Naive thymus-derived CD8-positive, alpha-beta T cell (primary cell): Measurements from ENCODE around the gene YOD1. TPM values are rescaled to one million over a fixed set of nuclear protein-coding genes. Genes with fewer than 3 reads are reported as not detected.

Source experiments
- ATAC-seq, 2 donors: fragments of 150-1000 bp; cut with Tn5 transposase in 1 of 2; sonication (Bioruptor Pico), chemical (Tn5 transposase) in 1 of 2; 1 replicate in 1 of 2; 2 replicates in 1 of 2; pipeline ENCODE4 v1.10.0; 2021; ENCODE audit warnings: mild to moderate bottlenecking in 2 of 2, moderate library complexity in 2 of 2
- POLR2A ChIA-PET: fragments of 350-600 bp; sonication (Branson Sonifier 250); formaldehyde crosslinking; loops from one replicate; lab custom pipeline; 2021; ENCODE audit warnings: antibody characterized with exemption; lab: Charles Lee
- DNase-seq, 10 donors: peaks; one replicate each; pipeline versions ENCODE4 v3.0.0 to v3.0.0-alpha.2; 2020 to 2022
- H3K27ac Mint-ChIP-seq, 10 donors: one replicate each; pipeline ENCODE4 v1.8.0; 2020 to 2022; ENCODE audit warnings: mild to moderate bottlenecking in 10 of 10, mixed read lengths in 10 of 10, moderate library complexity in 4 of 10, inconsistent platforms in 1 of 10
- H3K27me3 Mint-ChIP-seq, 5 donors: one replicate each; pipeline ENCODE4 v1.8.0; 2021 to 2022; ENCODE audit warnings: mixed read lengths in 5 of 5
- H3K36me3 Mint-ChIP-seq, 3 donors: one replicate each; pipeline ENCODE4 v1.8.0; 2020 to 2022; ENCODE audit warnings: mixed read lengths in 3 of 3, mild to moderate bottlenecking in 2 of 3, inconsistent platforms in 1 of 3
- H3K4me1 Mint-ChIP-seq, 4 donors: one replicate each; pipeline ENCODE4 v1.8.0; 2021 to 2022; ENCODE audit warnings: mixed read lengths in 4 of 4
- H3K4me3 Mint-ChIP-seq, 10 donors: one replicate each; pipeline ENCODE4 v1.8.0; 2020 to 2022; ENCODE audit warnings: mild to moderate bottlenecking in 10 of 10, mixed read lengths in 10 of 10, moderate library complexity in 6 of 10, inconsistent platforms in 1 of 10
- H3K9me3 Mint-ChIP-seq, 9 donors: one replicate each; pipeline ENCODE4 v1.8.0; 2020 to 2022; ENCODE audit warnings: mixed read lengths in 9 of 9, mild to moderate bottlenecking in 3 of 9, inconsistent platforms in 1 of 9, moderate library complexity in 1 of 9
- polyA plus RNA-seq, 3 donors: library from polyadenylated mRNA; unstranded; fragments of 300-500 nt; fragmentation: Illumina TruSeq; gene quantifications; one replicate each; pipeline ENCODE4 v1.2.3, GENCODE V29; 2021
- total RNA-seq, 8 experiments: library from RNA in 2 of 8; stranded (reverse) in 2 of 8; gene quantifications; one replicate each; pipeline ENCODE4 v1.2.3 and lab custom pipeline; 2021 to 2026

YOD1 gene
- total and polyA plus RNA-seq, 5 experiments from 2014 or later = 0.70 to 12.0 (median 1.3) TPM

DNA sequence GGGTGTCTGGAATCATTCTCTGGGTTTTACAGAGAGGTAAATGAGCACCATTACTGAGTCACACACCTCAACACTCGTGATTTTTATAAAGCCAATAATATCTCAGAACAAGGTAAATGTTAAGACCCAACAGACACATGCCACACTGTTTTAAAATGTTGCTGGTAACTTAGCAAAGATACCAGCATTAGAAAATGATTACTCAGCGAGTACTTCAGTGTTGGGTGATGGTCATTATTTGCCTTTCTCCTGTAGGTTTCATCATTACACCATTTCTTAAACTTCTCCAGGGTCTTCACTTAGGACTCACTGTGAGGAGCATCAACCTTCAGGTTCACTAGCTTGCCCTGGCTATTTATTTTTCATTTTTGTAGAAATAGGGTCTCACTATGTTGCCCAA, 30.8 kb upstream of the YOD1 start:
- Mint-ChIP-seq H3K27ac (no peak overlapping the region), H3K27me3 (peaks cover 0 to 10% (median 5%) of the 10 kb centered on the region in 5 donors), H3K4me1 (peaks cover 6 to 19% (median 12%) of the 10 kb centered on the region in 4 donors), H3K9me3 (no peaks in the 10 kb centered on the region), H3K4me3 (no peak overlapping the region), H3K36me3 (no peaks in the 10 kb centered on the region)
- DNase-seq (no peak), ATAC-seq (no peak)
- POLR2A ChIA-PET = no interaction called here

DNA sequence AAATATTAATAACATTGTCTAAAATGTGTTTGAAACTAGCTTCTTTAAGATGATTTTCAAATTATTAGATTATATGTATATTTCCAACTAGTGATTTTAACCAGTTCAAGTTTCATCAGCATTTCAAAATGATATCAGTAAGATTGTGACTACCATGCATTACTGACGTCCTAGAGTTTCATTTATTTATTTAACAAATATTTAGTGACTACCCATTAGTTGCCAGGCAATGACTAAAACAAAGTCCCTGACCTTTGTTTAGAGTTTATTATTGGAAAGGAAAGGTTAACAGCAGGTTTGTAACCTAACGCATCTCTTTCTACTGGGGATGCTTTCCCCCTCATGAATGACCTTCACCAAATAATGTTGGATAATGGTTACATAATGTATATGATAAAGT, 30.1 kb upstream of the YOD1 start:
- Mint-ChIP-seq H3K27ac (no peak overlapping the region), H3K27me3 (peaks cover 0 to 10% (median 5%) of the 10 kb centered on the region in 5 donors), H3K4me3 (no peak overlapping the region), H3K9me3 (no peaks in the 10 kb centered on the region), H3K4me1 (peaks cover 6 to 15% (median 12%) of the 10 kb centered on the region in 4 donors), H3K36me3 (no peaks in the 10 kb centered on the region)
- no peak for ATAC-seq
- no peak for DNase-seq
- POLR2A ChIA-PET = no interaction called here

GRCh38 chr1:207079706-207080241, 28.8 kb upstream of the YOD1 start:
- peaks cover 0 to 10% (median 4%) of the 10 kb centered on the region in 5 donors for H3K27me3 Mint-ChIP-seq
- POLR2A ChIA-PET = no interaction called here
- no peak overlapping the region for H3K27ac Mint-ChIP-seq

GRCh38 chr1:207078578-207079132, 27.6 kb upstream of the YOD1 start:
- peaks cover 0 to 8% (median 3%) of the 10 kb centered on the region in 5 donors for H3K27me3 Mint-ChIP-seq
- POLR2A ChIA-PET = no interaction called here
- H3K4me3 Mint-ChIP-seq = no peak overlapping the region
- peaks cover 0 to 3% (median under 1%) of the 10 kb centered on the region in 4 donors for H3K4me1 Mint-ChIP-seq
- no peaks in the 10 kb centered on the region for H3K9me3 Mint-ChIP-seq
- no peaks in the 10 kb centered on the region for H3K36me3 Mint-ChIP-seq
- ATAC-seq (no peak), DNase-seq (no peak)
- H3K27ac Mint-ChIP-seq = no peak overlapping the region

More at GRCh38 chr1:207079706-207080241, 28.8 kb upstream of the YOD1 start:
- Mint-ChIP-seq H3K4me1 (peaks cover under 1 to 6% (median 5%) of the 10 kb centered on the region in 4 donors), H3K36me3 (no peaks in the 10 kb centered on the region), H3K9me3 (no peaks in the 10 kb centered on the region), H3K4me3 (no peak overlapping the region)
- no peak for DNase-seq
- no peak for ATAC-seq

- H3K36me3 Mint-ChIP-seq = no peaks in the 10 kb centered on the region
- peak overlapping the region in 2 of 10 donors; percentile 17 to 49 for H3K27ac Mint-ChIP-seq
- peak; percentile 93 to 97 for ATAC-seq
- POLR2A ChIA-PET = no interaction called here
- H3K4me3 Mint-ChIP-seq = no peak overlapping the region
- no peaks in the 10 kb centered on the region for H3K27me3 Mint-ChIP-seq
- no peaks in the 10 kb centered on the region for H3K9me3 Mint-ChIP-seq
- DNase-seq = peak; percentile 26 to 84 (median 71)
- H3K4me1 Mint-ChIP-seq = peaks cover 2 to 6% (median 4%) of the 10 kb centered on the region in 4 donors
These were observed 26.7 kb upstream of the YOD1 start for GRCh38 chr1:207077470-207078377.

DNA sequence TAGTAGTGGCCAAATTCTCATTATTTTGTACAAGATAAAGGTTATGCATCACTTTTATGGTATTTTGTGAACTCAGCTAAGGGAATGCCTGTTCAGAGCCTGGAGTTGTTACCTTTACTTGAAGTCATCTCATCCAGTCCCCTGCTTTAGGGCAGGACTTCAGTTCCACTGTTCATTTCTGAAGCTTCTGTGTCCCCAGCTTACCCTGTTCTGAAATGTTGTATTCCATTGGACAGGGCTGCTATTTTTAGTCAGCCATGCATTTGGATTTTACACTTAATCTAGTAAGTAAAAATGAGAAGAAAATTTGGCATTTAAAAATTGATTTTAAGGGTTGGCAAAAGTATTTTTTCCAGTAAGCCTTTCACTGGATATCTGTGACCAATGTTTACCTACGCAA, 26.0 kb upstream of the YOD1 start:
- ATAC-seq = no peak
- H3K36me3 Mint-ChIP-seq = no peaks in the 10 kb centered on the region
- H3K27ac Mint-ChIP-seq = no peak overlapping the region
- no peak for DNase-seq
- no peaks in the 10 kb centered on the region for H3K9me3 Mint-ChIP-seq
- no peaks in the 10 kb centered on the region for H3K27me3 Mint-ChIP-seq
- POLR2A ChIA-PET = no interaction called here
- no peak overlapping the region for H3K4me3 Mint-ChIP-seq
- H3K4me1 Mint-ChIP-seq = peaks cover 4 to 13% (median 11%) of the 10 kb centered on the region in 4 donors

DNA sequence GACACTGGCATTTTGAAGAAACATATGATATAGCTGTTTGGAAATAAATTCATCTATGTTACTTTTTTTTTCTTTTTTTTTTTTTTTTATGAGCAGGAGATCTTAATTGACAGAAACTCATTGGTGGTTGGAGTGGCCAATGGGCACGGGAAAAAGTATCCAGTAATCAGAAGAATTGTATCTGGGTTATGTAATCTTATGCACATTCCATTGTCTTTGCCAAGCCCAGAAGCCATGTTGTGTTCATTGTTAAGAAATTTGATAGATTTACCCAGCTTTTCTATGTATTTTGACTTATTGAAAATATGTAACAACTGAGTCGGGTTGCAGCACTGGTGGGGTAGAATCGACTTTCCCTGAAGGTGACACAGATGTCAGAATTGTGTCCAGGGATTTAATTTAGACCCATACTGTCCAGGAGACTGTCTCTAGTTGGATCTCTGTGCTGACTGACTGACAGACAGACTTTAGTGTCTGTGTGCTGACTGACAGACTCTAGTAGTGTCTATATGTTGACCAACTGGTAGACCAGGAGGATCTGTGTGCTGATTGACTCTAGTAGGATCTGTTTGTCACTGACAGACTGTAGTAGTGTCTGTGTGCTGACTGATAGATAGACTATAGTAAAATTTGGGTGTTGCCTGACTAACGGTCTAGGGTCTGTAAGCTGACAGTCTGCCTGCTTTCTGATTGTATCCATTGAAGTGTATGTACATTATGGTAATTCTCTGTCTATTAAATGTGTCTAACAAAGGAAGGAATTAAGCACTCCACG, 25.4 kb upstream of the YOD1 start:
- Mint-ChIP-seq H3K9me3 (no peaks in the 10 kb centered on the region), H3K27me3 (no peaks in the 10 kb centered on the region), H3K36me3 (no peaks in the 10 kb centered on the region), H3K4me1 (peaks cover 4 to 19% (median 17%) of the 10 kb centered on the region in 4 donors), H3K4me3 (no peak overlapping the region), H3K27ac (peak overlapping the region in 2 of 10 donors; percentile 10 to 33)
- no peak for DNase-seq
- no peak for ATAC-seq
- POLR2A ChIA-PET = interaction anchor here (1.1 kb wide), 1 partner anchor 23 kb away, joined by 3 read pairs; the partner anchor contains the start of gene PFKFB2

GRCh38 chr1:207073906-207074820, 23.2 kb upstream of the YOD1 start:
- ATAC-seq (no peak), DNase-seq (no peak)
- H3K27ac Mint-ChIP-seq = peak overlapping the region in 2 of 10 donors; percentile 27 to 31
- no peaks in the 10 kb centered on the region for H3K9me3 Mint-ChIP-seq
- H3K36me3 Mint-ChIP-seq = no peaks in the 10 kb centered on the region
- H3K4me1 Mint-ChIP-seq = peaks cover 16 to 41% (median 39%) of the 10 kb centered on the region in 4 donors
- H3K27me3 Mint-ChIP-seq = no peaks in the 10 kb centered on the region
- H3K4me3 Mint-ChIP-seq = no peak overlapping the region
- POLR2A ChIA-PET = no interaction called here

GRCh38 chr1:207072233-207072632, 21.2 kb upstream of the YOD1 start:
- POLR2A ChIA-PET = interaction anchor here (0.9 to 2.0 kb wide), 2 partner anchors 12 to 19 kb away, joined by 3 to 14 read pairs; partner anchors contain the start of gene PFKFB2
- Mint-ChIP-seq H3K27ac (peak overlapping the region in 7 of 10 donors; percentile 72 to 95 (median 91)), H3K4me3 (peak overlapping the region in 3 of 10 donors; percentile 49 to 78 (median 77)), H3K9me3 (no peaks in the 10 kb centered on the region), H3K4me1 (peaks cover 20 to 46% (median 42%) of the 10 kb centered on the region in 4 donors), H3K27me3 (no peaks in the 10 kb centered on the region), H3K36me3 (peaks cover 0 to 7% (median 2%) of the 10 kb centered on the region in 3 donors)
- ATAC-seq (no peak), DNase-seq (no peak)

- Mint-ChIP-seq H3K27ac (peak overlapping the region; percentile 72 to 95 (median 90)), H3K4me3 (peak overlapping the region; percentile 48 to 79 (median 64)), H3K36me3 (peaks cover 0 to 7% (median 5%) of the 10 kb centered on the region in 3 donors), H3K4me1 (peaks cover 20 to 46% (median 42%) of the 10 kb centered on the region in 4 donors), H3K9me3 (no peaks in the 10 kb centered on the region), H3K27me3 (no peaks in the 10 kb centered on the region)
- peak in 7 of 10 donors; percentile 26 to 75 (median 44) for DNase-seq
- ATAC-seq = peak; percentile 81 to 88
- POLR2A ChIA-PET = interaction anchor here (0.9 to 2.0 kb wide), 5 partner anchors 11 to 212 kb away, joined by 3 to 14 read pairs (median 4); partner anchors contain the start of genes PFKFB2 and YOD1
These were observed 20.4 kb upstream of the YOD1 start for GRCh38 chr1:207071426-207071825.

GRCh38 chr1:207070811-207071210, 19.8 kb upstream of the YOD1 start:
- Mint-ChIP-seq H3K9me3 (no peaks in the 10 kb centered on the region), H3K27me3 (no peaks in the 10 kb centered on the region), H3K27ac (peak overlapping the region; percentile 72 to 95 (median 90)), H3K36me3 (peaks cover 0 to 9% (median 5%) of the 10 kb centered on the region in 3 donors), H3K4me1 (peaks cover 20 to 46% (median 42%) of the 10 kb centered on the region in 4 donors), H3K4me3 (peak overlapping the region; percentile 48 to 79 (median 64))
- POLR2A ChIA-PET = interaction anchor here (0.9 to 2.0 kb wide), 5 partner anchors 16 to 251 kb away, joined by 3 to 14 read pairs (median 4); partner anchors contain the start of genes CD55, PFKFB2 and YOD1
- DNase-seq (peak in 2 of 10 donors; percentile 15 to 27), ATAC-seq (peak; percentile 37 to 42)
